T1000 (cell line): ENCODE results near the gene MYPOP.
"Not testable (repeated sequence)": the region's sequence is repeated elsewhere in the genome, so short reads cannot be mapped to it uniquely, and the experiment has no call there.

Experiments used
- DNase-seq: peaks from one replicate; lab custom pipeline; 2025; ENCODE audit warnings: mixed read lengths; lab: John Stamatoyannopoulos, UW

Gene MYPOP

DNA sequence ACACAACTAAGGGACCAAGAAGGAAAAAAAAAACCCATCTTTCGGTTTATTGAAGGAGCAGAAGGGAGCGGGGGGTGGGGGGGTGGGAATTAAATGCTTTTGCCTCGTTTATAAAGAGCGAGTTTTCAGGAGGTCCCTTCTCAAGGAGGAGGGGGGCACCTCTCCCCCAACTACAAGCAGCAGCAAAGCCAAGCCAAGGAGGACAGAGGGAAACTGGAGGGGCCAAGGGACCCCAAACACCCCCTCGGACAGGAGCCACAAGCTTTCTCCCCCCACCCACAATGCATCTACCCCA lies 18.9 kb downstream of the MYPOP start:
- no peak for DNase-seq

- peak; percentile 70 for DNase-seq
Measured at GRCh38 chr19:45882652-45883585, 19.5 kb downstream of the MYPOP start.

DNA sequence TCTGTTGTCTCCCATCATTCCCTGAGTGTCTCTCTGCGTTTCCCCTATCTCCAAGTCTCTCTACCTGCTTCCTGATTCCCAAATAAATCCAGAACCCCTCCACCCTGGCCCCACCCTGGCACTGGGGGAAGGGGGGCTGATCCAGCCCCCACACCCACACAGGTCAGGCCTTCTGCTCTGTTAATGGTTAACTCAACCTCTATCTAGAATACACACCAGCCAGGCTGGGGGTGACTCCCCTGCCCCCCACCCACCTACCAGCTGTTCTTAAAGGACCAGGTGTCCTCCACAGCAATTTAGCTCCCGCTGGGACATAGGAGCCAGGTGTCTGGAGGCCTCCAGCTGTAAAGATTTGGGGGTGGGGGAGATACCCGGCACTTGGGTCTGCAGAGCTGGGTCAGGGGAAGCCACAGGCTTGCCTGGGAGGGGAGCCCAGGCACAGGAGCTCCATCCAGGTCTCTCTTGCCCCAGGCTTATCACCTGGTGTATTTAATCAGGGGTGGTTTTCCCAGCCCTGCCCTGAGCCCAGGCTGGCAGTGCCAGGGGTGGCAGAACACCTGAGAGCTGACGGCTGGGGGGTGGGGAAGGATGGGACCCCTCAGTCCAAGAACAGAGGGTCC lies 20.4 kb downstream of the MYPOP start:
- DNase-seq = no peak

GRCh38 chr19:45881082-45881908 lies 21.1 kb downstream of the MYPOP start:
- no peak for DNase-seq

DNA sequence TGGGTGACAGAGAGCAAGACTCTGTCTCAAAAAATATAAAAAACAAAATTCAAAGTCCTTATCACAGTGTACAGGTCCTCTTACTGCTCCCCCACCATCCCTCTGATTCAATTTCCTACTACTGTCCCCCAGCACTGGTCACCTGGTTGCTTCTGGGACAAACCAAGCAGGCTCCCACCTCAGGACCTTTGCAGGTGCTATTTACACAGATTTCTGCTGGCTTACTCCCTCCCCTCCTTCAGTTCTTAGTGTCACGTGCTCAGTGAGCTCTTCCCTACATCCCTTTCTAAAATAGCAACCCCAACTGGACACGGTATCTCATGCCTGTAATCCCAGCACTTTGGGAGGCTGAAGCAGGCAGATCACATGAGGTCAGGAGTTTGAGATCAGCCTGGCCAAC lies 22.4 kb downstream of the MYPOP start:
- DNase-seq = no peak

DNA sequence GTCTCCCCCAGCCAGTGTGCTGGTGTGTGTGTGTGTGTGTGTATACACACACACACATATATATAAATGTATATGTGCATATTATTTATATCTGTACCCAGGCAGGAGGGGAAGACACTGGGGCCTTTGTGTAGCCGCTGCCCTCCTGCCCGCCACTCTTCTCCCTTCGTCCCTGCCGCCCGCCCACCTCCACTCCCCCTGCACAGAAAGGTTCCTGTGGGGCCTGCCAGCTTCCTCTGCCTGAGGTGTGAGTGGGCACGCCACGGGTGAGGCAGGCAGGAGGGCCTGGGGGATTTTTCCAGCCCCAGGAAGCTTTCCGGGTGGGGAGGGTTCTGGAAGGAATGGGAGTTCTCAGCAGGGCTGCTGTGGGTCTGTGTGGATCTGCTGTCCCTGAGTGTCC lies 23.4 kb downstream of the MYPOP start:
- DNase-seq = no peak

- no peak for DNase-seq
Measured at GRCh38 chr19:45878043-45878794, 24.2 kb downstream of the MYPOP start.

DNA sequence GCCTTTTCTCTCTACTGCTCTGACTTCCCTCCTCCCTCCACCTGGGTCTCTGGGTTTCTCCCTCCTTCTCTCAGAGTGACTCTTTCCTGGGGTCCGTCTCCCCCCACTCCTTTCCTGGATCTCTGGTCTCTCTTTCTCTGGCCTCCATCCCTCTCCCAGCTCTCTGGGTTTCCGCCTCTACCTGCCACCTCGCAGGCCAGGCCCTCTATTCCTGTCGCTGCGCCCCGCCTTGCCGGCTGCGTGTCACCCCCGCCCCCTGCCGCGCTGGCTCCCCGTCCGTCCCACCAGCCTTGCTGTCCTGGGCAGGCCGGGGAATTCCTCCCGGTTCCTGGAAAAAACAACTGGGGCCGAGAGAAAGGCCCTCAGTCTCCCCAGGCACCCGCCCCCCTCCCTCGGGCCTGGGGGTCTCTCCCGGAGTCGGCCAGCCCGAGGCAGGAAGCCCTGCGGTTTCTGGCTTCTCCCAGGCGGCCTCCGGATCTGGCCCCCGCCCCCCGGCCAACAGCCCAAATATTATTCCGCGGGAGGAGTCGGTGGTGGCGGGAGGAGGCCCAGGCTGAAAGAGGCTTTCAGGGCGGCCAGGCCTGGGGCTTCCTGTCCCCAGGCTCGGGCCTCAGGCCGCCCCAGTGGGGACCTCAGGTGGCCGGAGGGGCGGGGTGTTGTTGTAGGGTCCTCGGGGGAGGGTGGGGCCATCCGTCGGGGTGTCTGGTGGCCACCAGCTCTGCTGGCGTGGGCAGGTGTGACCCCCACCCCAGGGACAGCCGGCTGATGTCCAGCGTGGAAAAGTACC lies 25.8 kb downstream of the MYPOP start:
- DNase-seq = no peak

DNA sequence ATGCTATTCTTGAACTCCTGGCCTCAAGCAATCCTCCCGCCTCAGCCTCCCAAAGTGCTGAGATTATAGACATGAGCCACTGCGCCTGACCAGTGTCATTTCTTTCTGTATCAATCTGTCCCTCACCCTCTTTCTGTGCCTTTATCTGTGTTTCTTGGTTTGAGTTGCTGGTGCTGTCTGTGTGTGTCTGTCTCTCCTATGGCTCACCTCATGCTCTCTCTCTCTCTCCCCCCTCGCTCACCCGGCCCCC lies 26.3 kb downstream of the MYPOP start:
- no peak for DNase-seq

GRCh38 chr19:45874620-45874966 lies 27.8 kb downstream of the MYPOP start:
- no peak for DNase-seq

DNA sequence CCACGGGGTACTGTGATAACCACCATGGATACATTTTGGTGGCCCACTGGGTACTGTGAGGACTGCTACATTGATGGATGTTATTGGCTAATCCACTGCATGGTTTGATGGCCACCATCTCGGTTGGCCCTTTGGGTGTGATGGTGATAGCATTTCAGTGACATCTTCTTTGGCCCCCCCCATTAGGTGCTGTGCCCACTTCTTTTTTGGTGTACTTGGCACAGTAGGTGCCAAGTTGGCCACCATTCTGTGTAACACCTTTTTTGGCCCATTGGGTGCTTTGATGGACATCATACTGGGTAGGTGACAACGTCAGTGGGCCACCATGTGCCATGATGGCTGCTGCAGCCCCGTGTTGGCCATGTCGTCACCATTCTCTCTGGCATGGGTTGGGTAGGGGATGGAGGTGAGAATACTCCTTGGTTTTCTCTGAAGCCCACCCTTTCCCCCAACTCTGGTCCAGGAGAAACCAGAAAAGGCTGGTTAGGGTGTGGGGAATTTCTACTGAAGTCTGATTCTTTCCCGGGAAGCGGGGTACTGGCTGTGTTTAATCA lies 29.1 kb downstream of the MYPOP start:
- DNase-seq = no peak

DNA sequence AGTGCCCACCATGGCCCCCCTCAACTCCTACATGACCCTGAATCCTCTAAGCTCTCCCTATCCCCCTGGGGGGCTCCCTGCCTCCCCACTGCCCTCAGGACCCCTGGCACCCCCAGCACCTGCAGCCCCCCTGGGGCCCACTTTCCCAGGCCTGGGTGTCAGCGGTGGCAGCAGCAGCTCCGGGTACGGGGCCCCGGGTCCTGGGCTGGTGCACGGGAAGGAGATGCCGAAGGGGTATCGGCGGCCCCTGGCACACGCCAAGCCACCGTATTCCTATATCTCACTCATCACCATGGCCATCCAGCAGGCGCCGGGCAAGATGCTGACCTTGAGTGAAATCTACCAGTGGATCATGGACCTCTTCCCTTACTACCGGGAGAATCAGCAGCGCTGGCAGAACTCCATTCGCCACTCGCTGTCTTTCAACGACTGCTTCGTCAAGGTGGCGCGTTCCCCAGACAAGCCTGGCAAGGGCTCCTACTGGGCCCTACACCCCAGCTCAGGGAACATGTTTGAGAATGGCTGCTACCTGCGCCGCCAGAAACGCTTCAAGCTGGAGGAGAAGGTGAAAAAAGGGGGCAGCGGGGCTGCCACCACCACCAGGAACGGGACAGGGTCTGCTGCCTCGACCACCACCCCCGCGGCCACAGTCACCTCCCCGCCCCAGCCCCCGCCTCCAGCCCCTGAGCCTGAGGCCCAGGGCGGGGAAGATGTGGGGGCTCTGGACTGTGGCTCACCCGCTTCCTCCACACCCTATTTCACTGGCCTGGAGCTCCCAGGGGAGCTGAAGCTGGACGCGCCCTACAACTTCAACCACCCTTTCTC lies 30.1 kb downstream of the MYPOP start:
- DNase-seq = no peak

- no peak for DNase-seq
Measured at GRCh38 chr19:45870798-45871197, 31.6 kb downstream of the MYPOP start.

GRCh38 chr19:45867241-45867640 lies 35.2 kb downstream of the MYPOP start:
- DNase-seq = not testable (repeated sequence)

- no peak for DNase-seq
Measured at GRCh38 chr19:45866400-45867176, 35.8 kb downstream of the MYPOP start.

GRCh38 chr19:45865269-45865948 lies 37.0 kb downstream of the MYPOP start:
- DNase-seq = no peak

GRCh38 chr19:45864629-45865082 lies 37.8 kb downstream of the MYPOP start:
- DNase-seq = no peak

DNA sequence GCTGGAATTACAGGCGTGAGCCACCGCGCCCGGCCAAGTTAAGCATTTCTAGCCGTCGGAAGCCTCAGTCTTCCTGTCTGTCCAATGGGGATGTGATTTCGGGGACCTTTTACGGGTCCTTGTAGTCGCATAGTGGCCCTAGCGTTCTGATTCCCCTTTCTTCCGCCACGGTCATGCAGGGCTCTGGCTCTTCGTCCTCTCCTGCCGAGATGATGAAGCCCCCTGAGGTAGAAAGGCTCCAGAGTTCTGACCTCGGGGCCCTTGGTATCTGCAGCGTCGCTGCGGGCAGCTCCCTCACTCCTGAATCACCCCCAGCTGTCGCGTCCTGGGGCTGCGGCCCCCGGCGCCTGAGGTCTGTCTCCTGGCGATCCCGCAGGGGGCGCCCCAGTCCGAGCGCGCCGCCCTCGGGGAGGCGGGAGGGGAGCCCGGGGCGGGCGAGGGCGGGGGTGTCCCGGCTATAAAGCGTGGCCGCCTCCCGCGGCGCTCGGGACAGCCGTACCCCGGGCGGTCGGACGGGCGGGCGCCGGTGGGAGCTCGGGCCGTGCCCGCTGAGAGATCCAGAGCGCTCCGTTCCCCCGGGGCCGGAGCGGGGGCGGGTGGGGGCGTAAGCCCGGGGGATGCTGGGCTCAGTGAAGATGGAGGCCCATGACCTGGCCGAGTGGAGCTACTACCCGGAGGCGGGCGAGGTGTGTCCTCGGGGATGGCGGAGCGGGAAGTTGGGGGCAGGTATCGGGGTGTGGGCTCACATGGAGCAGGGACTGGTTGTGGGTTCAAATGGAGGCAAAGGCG lies 38.4 kb downstream of the MYPOP start, which contains the start of gene FOXA3:
FOXA3 (plus strand) TSS at position 487 of the 789 bp plus-strand sequence; CDS start at position 618, 131 bp downstream.
- no peak for DNase-seq
